ENCODE data around the gene FREM3.

- TF ChIP-seq YY1 (IDR thresholded peaks at IDR 0.05; ENCODE audit: insufficient read depth, insufficient read length) (no peak), SUZ12 (IDR thresholded peaks at IDR 0.05; ENCODE audit: extremely low read depth, insufficient read depth, insufficient read length) (no peak)
Observed at GRCh38 chr4:143721317-143721716, 20.8 kb upstream of the FREM3 start.
